HCT116 (cell line): ENCODE data around the gene ZBTB2. TPM values are rescaled to one million over a fixed set of nuclear protein-coding genes. Genes with fewer than 3 reads are reported as not detected.
A peak's percentile ranks its signal among the peaks of the same experiment; 100 is the strongest.

Experiments
- ATAC-seq: fragments of 200-7000 bp; cut with Tn5 transposase; 2 replicates; pipeline ENCODE4 v1.9.1; 2020; ENCODE audit warnings: mild to moderate bottlenecking, moderate library complexity
- BruUV-seq: library from RNA; stranded (reverse); fragments of 400-500 nt; replicated peaks from 2 replicates; lab custom pipeline; 2021; lab: Mats Ljungman, UMichigan
- CTCF ChIA-PET: fragments of 300-600 bp; sonication (Branson Sonifier 250); formaldehyde crosslinking; loops from one replicate; lab custom pipeline; 2021; ENCODE audit warnings: antibody characterized with exemption; lab: Charles Lee
- POLR2A ChIA-PET: fragments of 300-600, 350-600 bp; sonication (Branson Sonifier 250); formaldehyde crosslinking; loops from one replicate; lab custom pipeline; 2021; ENCODE audit warnings: antibody characterized with exemption; lab: Charles Lee
- RAD21 ChIA-PET, 2 experiments: fragments of 300-600 bp; sonication (Branson Sonifier 250); formaldehyde crosslinking; loops; one replicate each; lab custom pipeline; 2023; ENCODE audit warnings: low total read pairs in 2 of 2; ENCODE audit not compliant: uncharacterized antibody in 2 of 2, unreplicated experiment in 2 of 2, low non-redundant PET in 1 of 2; lab: Charles Lee
- DNase-seq: peaks from one replicate; pipeline ENCODE4 v3.0.0-alpha.2; 2010; ENCODE audit warnings: low read depth, low spot score
- H2AFZ ChIP-seq: fragments of 200-600 bp; shearing (Covaris generic), sonication (generic); 2 replicates; pipeline ENCODE4 v1.6.1; 2017; ENCODE audit warnings: low read depth, mixed run types, mixed read lengths, antibody characterized with exemption, low read length; ENCODE audit not compliant: poor library complexity, severe bottlenecking
- H3K27ac ChIP-seq: 2 replicates; pipeline ENCODE4 v1.5.1; 2012; ENCODE audit warnings: low read depth, low read length
- H3K27me3 ChIP-seq: fragments of 200-600 bp; sonication (generic); 2 replicates; pipeline ENCODE4 v1.6.1; 2016; ENCODE audit warnings: mixed run types, low read length, mixed read lengths; ENCODE audit not compliant: insufficient read depth
- H3K36me3 ChIP-seq, 2 experiments: fragments of 200-500 bp in 1 of 2; fragments of 200-600 bp in 1 of 2; sonication (Bioruptor generic) in 1 of 2; sonication (generic) in 1 of 2; 2 replicates each; pipeline versions ENCODE4 v1.5.1 to v1.6.1; 2014 to 2016; ENCODE audit warnings: low read length in 2 of 2, inconsistent platforms in 1 of 2, mixed read lengths in 1 of 2, mixed run types in 1 of 2; ENCODE audit not compliant: insufficient read depth in 2 of 2, control insufficient read depth in 1 of 2
- H3K4me1 ChIP-seq, 2 experiments: fragments of 200-600 bp in 1 of 2; sonication (generic) in 1 of 2; 2 replicates each; pipeline versions ENCODE4 v1.5.1 to v1.6.1; 2012 to 2017; ENCODE audit warnings: low read length in 2 of 2, inconsistent platforms in 1 of 2, mild to moderate bottlenecking in 1 of 2, mixed read lengths in 1 of 2, mixed run types in 1 of 2, moderate library complexity in 1 of 2; ENCODE audit not compliant: insufficient read depth in 2 of 2, control insufficient read depth in 1 of 2
- H3K4me2 ChIP-seq: fragments of 200-600 bp; sonication (generic); 2 replicates; pipeline ENCODE4 v1.6.1; 2017; ENCODE audit warnings: mixed run types, low read length, mixed read lengths
- H3K4me3 ChIP-seq, 2 experiments: fragments of 200-600 bp in 1 of 2; sonication (generic) in 1 of 2; replicated peaks in 1 of 2; 2 replicates each; pipeline ENCODE4 v1.5.1; 2011 to 2016; ENCODE audit warnings: low read length in 2 of 2, control low read depth in 1 of 2, low read depth in 1 of 2, mild to moderate bottlenecking in 1 of 2, mixed read lengths in 1 of 2, mixed run types in 1 of 2
- H3K79me2 ChIP-seq: fragments of 200-600 bp; sonication (generic); 2 replicates; pipeline ENCODE4 v1.6.1; 2017; ENCODE audit warnings: mild to moderate bottlenecking, mixed run types, low read length, moderate library complexity, mixed read lengths; ENCODE audit not compliant: insufficient read depth
- H3K9ac ChIP-seq: fragments of 200-600 bp; sonication (generic); 2 replicates; pipeline ENCODE4 v1.6.1; 2016; ENCODE audit warnings: low read length, mixed read lengths
- H3K9me2 ChIP-seq: fragments of 200-600 bp; sonication (generic), shearing (Covaris generic); 2 replicates; pipeline ENCODE4 v1.6.1; 2017; ENCODE audit warnings: mixed run types, mild to moderate bottlenecking, moderate library complexity; ENCODE audit not compliant: insufficient read depth
- H3K9me3 ChIP-seq, 2 experiments: fragments of 200-500 bp in 1 of 2; fragments of 200-600 bp in 1 of 2; sonication (Bioruptor generic) in 1 of 2; sonication (generic) in 1 of 2; 2 replicates each; pipeline ENCODE4 v1.6.1; 2014 to 2017; ENCODE audit warnings: low read length in 2 of 2, mixed read lengths in 2 of 2, inconsistent platforms in 1 of 2, low read depth in 1 of 2, mild to moderate bottlenecking in 1 of 2, mixed run types in 1 of 2, moderate library complexity in 1 of 2; ENCODE audit not compliant: control insufficient read depth in 1 of 2, insufficient read depth in 1 of 2
- H4K20me1 ChIP-seq: fragments of 200-600 bp; sonication (generic), shearing (Covaris generic); 2 replicates; pipeline ENCODE4 v1.6.1; 2017; ENCODE audit warnings: mixed run types, mild to moderate bottlenecking, moderate library complexity; ENCODE audit not compliant: insufficient read depth
- ATF3 ChIP-seq: IDR thresholded peaks from 2 replicates; pipeline ENCODE4 v1.6.1; 2012
- CBX3 ChIP-seq: IDR thresholded peaks from 2 replicates; pipeline ENCODE4 v1.6.1; 2012; ENCODE audit warnings: low read depth
- ELF1 ChIP-seq: IDR thresholded peaks from 2 replicates; pipeline ENCODE4 v1.6.1; 2012; ENCODE audit warnings: low read depth, borderline replicate concordance
- JUND ChIP-seq: IDR thresholded peaks from 2 replicates; pipeline ENCODE4 v1.6.1; 2012
- REST ChIP-seq: IDR thresholded peaks from 2 replicates; pipeline ENCODE4 v1.6.1; 2012; ENCODE audit warnings: low read depth
- SIN3A ChIP-seq: IDR thresholded peaks from 2 replicates; pipeline ENCODE4 v1.6.1; 2012; ENCODE audit warnings: low read depth
- SRF ChIP-seq: IDR thresholded peaks from 2 replicates; pipeline ENCODE4 v1.6.1; 2012; ENCODE audit warnings: low read depth
- TCF7L2 ChIP-seq: IDR thresholded peaks from 2 replicates; pipeline ENCODE4 v1.7.0; 2011; ENCODE audit warnings: borderline replicate concordance, inconsistent platforms; ENCODE audit not compliant: insufficient read depth, insufficient read length; ENCODE audit errors: extremely low read depth
- YY1 ChIP-seq: IDR thresholded peaks from 2 replicates; pipeline ENCODE4 v1.6.1; 2011; ENCODE audit warnings: low read length, low read depth, moderate library complexity, mild to moderate bottlenecking; ENCODE audit not compliant: insufficient replicate concordance; ENCODE audit errors: extremely low read depth
- ZFX ChIP-seq: fragments of 450-650 bp; IDR thresholded peaks from 2 replicates; pipeline ENCODE4 v1.6.1; 2017
- ZNF274 ChIP-seq: fragments of 200-500 bp; sonication (Bioruptor generic); IDR thresholded peaks from 2 replicates; pipeline ENCODE4 v1.6.1; 2014; ENCODE audit warnings: mild to moderate bottlenecking, low read depth, low read length, inconsistent platforms
- intact Hi-C: fragments of 100-400 bp; cut with micrococcal nuclease; formaldehyde crosslinking; loops from 2 replicates; pipeline ENCODE4 v1.10.0; 2022
- total RNA-seq: library from RNA; stranded (reverse); gene quantifications from one replicate; pipeline ENCODE4 v1.2.1, GENCODE V29; 2021; ENCODE audit not compliant: unreplicated experiment
- TF ChIP-seq, protein P1 (sequence below): IDR thresholded peaks from 2 replicates; pipeline ENCODE4 v1.6.1; 2012
- TF ChIP-seq, protein P2 (sequence below): IDR thresholded peaks from 2 replicates; pipeline ENCODE4 v1.6.1; 2011; ENCODE audit warnings: mild to moderate bottlenecking, low read length, moderate library complexity; ENCODE audit not compliant: insufficient replicate concordance; ENCODE audit errors: extremely low read depth

The ZBTB2 gene
- total RNA-seq, 1 experiment from 2014 or later = 12.5 TPM

GRCh38 chr6:151403919-151404308 lies 12.6 kb upstream of the ZBTB2 start:
- Histone ChIP-seq H4K20me1 (no peaks in the 10 kb centered on the region; the same call in 1 of the 2 replicates), H3K27ac (peak overlapping the region; percentile 4; the same call in 1 of the 2 replicates), H3K4me1 (peaks cover 40 to 55% of the 10 kb centered on the region in 2 experiments), H3K27me3 (no peaks in the 10 kb centered on the region), H2AFZ (no peak overlapping the region), H3K9me3 (no peaks in the 10 kb centered on the region), H3K36me3 (peaks cover 4 to 13% of the 10 kb centered on the region in 2 experiments; a peak in 1 of 4 replicates), H3K4me2 (peak overlapping the region; percentile 38), H3K9me2 (no peaks in the 10 kb centered on the region), H3K4me3 (no peak overlapping the region), H3K9ac (0 out of 2 replicates have a peak overlapping the region, but pooled peaks have one; percentile 10), H3K79me2 (peaks cover 61% of the 10 kb centered on the region)
- intact Hi-C loops = no loop called here
- no peak for DNase-seq
- BruUV-seq = no TSS peak
- RAD21 ChIA-PET = no interaction called here
- POLR2A ChIA-PET = interaction anchor here (1.5 kb wide), 1 partner anchor 14 kb away, joined by 3 read pairs; no protein-coding TSS in a partner anchor
- TF ChIP-seq ATF3 (no peak), JUND (no peak), TCF7L2 (no peak), YY1 (no peak), CBX3 (no peak)
- TF ChIP-seq, protein P1, sequence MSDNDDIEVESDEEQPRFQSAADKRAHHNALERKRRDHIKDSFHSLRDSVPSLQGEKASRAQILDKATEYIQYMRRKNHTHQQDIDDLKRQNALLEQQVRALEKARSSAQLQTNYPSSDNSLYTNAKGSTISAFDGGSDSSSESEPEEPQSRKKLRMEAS = 0 out of 2 replicates have a peak, but pooled peaks have one; percentile 13
- CTCF ChIA-PET = no interaction called here
- ATAC-seq = no peak

DNA sequence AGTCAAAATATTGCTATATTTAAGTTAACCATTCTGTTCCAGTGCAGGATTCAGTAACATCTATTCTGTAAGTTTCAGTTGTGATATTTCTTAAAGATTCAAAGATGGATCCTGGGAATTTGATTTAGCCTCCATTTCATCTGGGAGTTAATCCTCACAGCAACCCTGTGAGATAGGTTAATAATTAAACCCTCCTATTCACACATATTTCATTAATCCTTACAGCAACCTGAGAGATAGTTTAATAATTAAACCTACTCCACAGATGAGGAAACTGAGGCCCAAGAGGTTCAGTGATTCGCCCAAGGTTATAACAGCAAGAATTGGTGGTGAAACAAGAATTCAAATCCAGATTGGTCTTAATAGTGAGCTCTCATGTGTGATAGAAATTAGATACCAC lies 10.9 kb upstream of the ZBTB2 start:
- ChIA-PET CTCF (no interaction called here), RAD21 (no interaction called here), POLR2A (no interaction called here)
- ATAC-seq (no peak), DNase-seq (no peak)
- TF ChIP-seq ELF1 (no peak), TCF7L2 (no peak), REST (no peak), CBX3 (no peak), SIN3A (no peak), ZFX (no peak), SRF (no peak), ZNF274 (no peak)
- TF ChIP-seq, protein P2, sequence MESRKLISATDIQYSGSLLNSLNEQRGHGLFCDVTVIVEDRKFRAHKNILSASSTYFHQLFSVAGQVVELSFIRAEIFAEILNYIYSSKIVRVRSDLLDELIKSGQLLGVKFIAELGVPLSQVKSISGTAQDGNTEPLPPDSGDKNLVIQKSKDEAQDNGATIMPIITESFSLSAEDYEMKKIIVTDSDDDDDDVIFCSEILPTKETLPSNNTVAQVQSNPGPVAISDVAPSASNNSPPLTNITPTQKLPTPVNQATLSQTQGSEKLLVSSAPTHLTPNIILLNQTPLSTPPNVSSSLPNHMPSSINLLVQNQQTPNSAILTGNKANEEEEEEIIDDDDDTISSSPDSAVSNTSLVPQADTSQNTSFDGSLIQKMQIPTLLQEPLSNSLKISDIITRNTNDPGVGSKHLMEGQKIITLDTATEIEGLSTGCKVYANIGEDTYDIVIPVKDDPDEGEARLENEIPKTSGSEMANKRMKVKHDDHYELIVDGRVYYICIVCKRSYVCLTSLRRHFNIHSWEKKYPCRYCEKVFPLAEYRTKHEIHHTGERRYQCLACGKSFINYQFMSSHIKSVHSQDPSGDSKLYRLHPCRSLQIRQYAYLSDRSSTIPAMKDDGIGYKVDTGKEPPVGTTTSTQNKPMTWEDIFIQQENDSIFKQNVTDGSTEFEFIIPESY = no peak
- Histone ChIP-seq H3K4me3 (no peak overlapping the region), H3K27me3 (no peaks in the 10 kb centered on the region), H2AFZ (no peak overlapping the region), H3K4me2 (no peak overlapping the region; the same call in 1 of the 2 replicates), H3K9me2 (no peaks in the 10 kb centered on the region), H3K27ac (no peak overlapping the region), H3K4me1 (peaks cover 43 to 71% of the 10 kb centered on the region in 2 experiments), H3K79me2 (peaks cover 78% of the 10 kb centered on the region), H3K9me3 (no peaks in the 10 kb centered on the region), H3K36me3 (peaks cover 4 to 13% of the 10 kb centered on the region in 2 experiments; a peak in 1 of 4 replicates), H3K9ac (0 out of 2 replicates have a peak overlapping the region, but pooled peaks have one; percentile 10), H4K20me1 (no peaks in the 10 kb centered on the region; the same call in 1 of the 2 replicates)
- intact Hi-C loops = no loop called here
- no TSS peak for BruUV-seq
